Fibroblast of the aortic adventitia (primary cell): ENCODE measurements around the gene FCN2. TPM values are rescaled to one million over a fixed set of nuclear protein-coding genes. Genes with fewer than 3 reads are reported as not detected.

ENCODE experiments used
- DNase-seq: peaks from one replicate; pipeline ENCODE4 v3.0.0-alpha.2; 2010; ENCODE audit warnings: low read depth
- H3K4me3 ChIP-seq: 2 replicates; pipeline ENCODE4 v1.5.1; 2011; ENCODE audit warnings: low read depth, mild to moderate bottlenecking, control low read depth, low read length, moderate library complexity
- CTCF ChIP-seq: IDR thresholded peaks from 2 replicates; pipeline ENCODE4 v1.5.1; 2011; ENCODE audit warnings: mild to moderate bottlenecking, low read length, control low read depth, inconsistent platforms; ENCODE audit not compliant: insufficient read depth
- total RNA-seq: library from RNA; depleted of rRNA; stranded (reverse); fragments of >200 nt; gene quantifications from 2 replicates; pipeline ENCODE4 v1.2.3, GENCODE V29; 2012; ENCODE audit warnings: low replicate concordance

FCN2 gene
- total RNA-seq, 1 donor = not detected

GRCh38 chr9:134914501-134914834, 33.9 kb downstream of the FCN2 start:
- H3K4me3 ChIP-seq = no peak overlapping the region
- DNase-seq = no peak
- no peak for TF ChIP-seq CTCF

- no peak for TF ChIP-seq CTCF
- H3K4me3 ChIP-seq = no peak overlapping the region
- no peak for DNase-seq
Measured at GRCh38 chr9:134915046-134915985, 34.7 kb downstream of the FCN2 start.

GRCh38 chr9:134916161-134916665, 35.6 kb downstream of the FCN2 start:
- no peak overlapping the region for H3K4me3 ChIP-seq
- DNase-seq = no peak

GRCh38 chr9:134917431-134918373, 37.1 kb downstream of the FCN2 start, which contains the start of gene FCN1:
TSS of gene FCN1 (minus strand) at chr9:134917912. CDS start at chr9:134917871, 41 bp downstream.
- no peak for TF ChIP-seq CTCF
- DNase-seq = no peak
- no peak within 1 kb of the TSS for H3K4me3 ChIP-seq

More at GRCh38 chr9:134916161-134916665, 35.6 kb downstream of the FCN2 start:
- no peak for TF ChIP-seq CTCF

GRCh38 chr9:134918646-134919045, 38.0 kb downstream of the FCN2 start:
- no peak for DNase-seq
- no peak overlapping the region for H3K4me3 ChIP-seq
- TF ChIP-seq CTCF = no peak

- H3K4me3 ChIP-seq = no peak overlapping the region
- no peak for DNase-seq
- TF ChIP-seq CTCF = no peak
Measured at GRCh38 chr9:134919303-134919702, 38.7 kb downstream of the FCN2 start.
